Natural killer cell (primary cell): Measurements from ENCODE around the gene ABI3. TPM values are rescaled to one million over a fixed set of nuclear protein-coding genes. Genes with fewer than 3 reads are reported as not detected.

Source experiments
- ATAC-seq, 3 donors: fragments of 150-1000 bp in 2 of 3; fragments of 200-7000 bp in 1 of 3; cut with Tn5 transposase; 1 replicate in 1 of 3; 2 replicates in 2 of 3; pipeline ENCODE4 v1.10.0; 2021; ENCODE audit warnings: mild to moderate bottlenecking in 2 of 3, moderate library complexity in 2 of 3
- DNase-seq, 2 donors: peaks; one replicate each; pipeline versions ENCODE4 v3.0.0 to v3.0.0-alpha.2; 2013 to 2021; ENCODE audit warnings: mixed read lengths in 1 of 2
- H3K27ac ChIP-seq: one replicate; pipeline ENCODE4 v1.5.1; 2013; ENCODE audit warnings: mild to moderate bottlenecking, low read length
- H3K27me3 ChIP-seq: one replicate; pipeline ENCODE4 v1.6.1; 2013; ENCODE audit warnings: low read length; ENCODE audit not compliant: control insufficient read depth, insufficient read depth
- H3K36me3 ChIP-seq: one replicate; pipeline ENCODE4 v1.6.1; 2013; ENCODE audit warnings: low read length; ENCODE audit not compliant: control insufficient read depth, insufficient read depth
- H3K4me1 ChIP-seq: one replicate; pipeline ENCODE4 v1.6.1; 2013; ENCODE audit warnings: low read length; ENCODE audit not compliant: control insufficient read depth, insufficient read depth
- H3K4me3 ChIP-seq: one replicate; pipeline ENCODE4 v1.5.1; 2013; ENCODE audit warnings: low read length
- H3K9me3 ChIP-seq: one replicate; pipeline ENCODE4 v1.6.1; 2013; ENCODE audit warnings: low read length; ENCODE audit not compliant: control insufficient read depth, insufficient read depth
- H3K27ac Mint-ChIP-seq, 2 donors: one replicate each; pipeline ENCODE4 v1.8.0; 2022; ENCODE audit warnings: mild to moderate bottlenecking in 2 of 2, mixed read lengths in 2 of 2, moderate library complexity in 1 of 2
- H3K27me3 Mint-ChIP-seq, 2 donors: one replicate each; pipeline ENCODE4 v1.8.0; 2022; ENCODE audit warnings: low read depth in 2 of 2, mixed read lengths in 2 of 2
- H3K36me3 Mint-ChIP-seq: one replicate; pipeline ENCODE4 v1.8.0; 2022; ENCODE audit warnings: mixed read lengths
- H3K4me1 Mint-ChIP-seq, 2 donors: one replicate each; pipeline ENCODE4 v1.8.0; 2022; ENCODE audit warnings: mixed read lengths in 2 of 2
- H3K4me3 Mint-ChIP-seq: one replicate; pipeline ENCODE4 v1.8.0; 2022; ENCODE audit warnings: mild to moderate bottlenecking, moderate library complexity, mixed read lengths
- H3K9me3 Mint-ChIP-seq, 2 donors: one replicate each; pipeline ENCODE4 v1.8.0; 2022; ENCODE audit warnings: mixed read lengths in 2 of 2
- CTCF ChIP-seq: fragments of 200-600 bp; IDR thresholded peaks from one replicate; pipeline ENCODE4 v1.8.0; 2022; ENCODE audit warnings: antibody characterized with exemption
- whole genome bisulfite sequencing: methylation state at CpG from one replicate; pipeline ENCODE4 v1.1.7; 2013; ENCODE audit warnings: missing lambda C conversion rate; ENCODE audit not compliant: insufficient coverage; 5-methylcytosine and 5-hydroxymethylcytosine counted together
- intact Hi-C: fragments of 100-400 bp; cut with micrococcal nuclease; formaldehyde crosslinking; loops from one replicate; pipeline ENCODE4 v1.14.2; 2022
- total RNA-seq, 4 donors: library from RNA; stranded (reverse); fragments of 120-200 nt in 1 of 4; gene quantifications; one replicate each; pipeline versions ENCODE4 v1.2.3 to v1.2.4, GENCODE V29; 2013 to 2022

ABI3 gene
- total RNA-seq, 3 donors from 2014 or later (not counting 1 experiment from before 2014, with no cell fraction given), result 82.9 to 131 (median 101) TPM

DNA sequence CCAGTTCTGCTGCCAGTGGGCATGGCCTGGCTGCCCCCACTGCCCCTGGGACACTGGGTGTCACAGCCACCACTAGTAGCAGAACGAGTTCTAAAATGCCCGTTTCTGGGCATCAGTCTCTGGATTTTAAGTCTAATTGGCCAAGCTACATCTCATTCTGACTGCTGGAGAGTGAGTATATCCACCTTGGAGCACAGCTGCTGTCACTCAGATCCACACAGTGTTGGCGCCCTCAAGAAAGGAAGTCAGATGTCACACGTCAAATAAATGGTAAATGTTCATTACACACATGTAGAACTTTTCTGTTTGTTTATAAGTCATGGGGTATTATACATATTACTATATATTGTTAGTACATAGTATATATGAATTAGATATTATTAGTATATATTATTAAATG lies 19.6 kb upstream of the ABI3 start:
- peaks cover 25% of the 10 kb centered on the region for H3K4me1 ChIP-seq
- TF ChIP-seq CTCF, result no peak
- peak in 1 of 2 donors; percentile 40 for DNase-seq
- WGBS, result 62% methylated on average over 3 of the region's 4 CpGs
- ATAC-seq, result no peak
- intact Hi-C loops, result no loop called here
- Mint-ChIP-seq H3K27ac (peak overlapping the region; percentile 100), H3K9me3 (no peaks in the 10 kb centered on the region), H3K27me3 (peaks cover 0 to 2% of the 10 kb centered on the region in 2 donors), H3K4me3 (peak overlapping the region; percentile 45), H3K36me3 (no peaks in the 10 kb centered on the region), H3K4me1 (peaks cover 32 to 40% of the 10 kb centered on the region in 2 donors)
- H3K27me3 ChIP-seq, result no peaks in the 10 kb centered on the region
- no peak overlapping the region for H3K4me3 ChIP-seq
- no peaks in the 10 kb centered on the region for H3K36me3 ChIP-seq
- H3K27ac ChIP-seq, result peak overlapping the region; percentile 30
- no peaks in the 10 kb centered on the region for H3K9me3 ChIP-seq

GRCh38 chr17:49191409-49191916 lies 19.0 kb upstream of the ABI3 start:
- H3K9me3 Mint-ChIP-seq, result no peaks in the 10 kb centered on the region
- H3K36me3 Mint-ChIP-seq, result no peaks in the 10 kb centered on the region
- H3K27ac Mint-ChIP-seq, result peak overlapping the region; percentile 100
- H3K9me3 ChIP-seq, result no peaks in the 10 kb centered on the region
- TF ChIP-seq CTCF, result no peak
- H3K4me1 Mint-ChIP-seq, result peaks cover 32 to 40% of the 10 kb centered on the region in 2 donors
- H3K27ac ChIP-seq, result peak overlapping the region; percentile 98
- H3K4me1 ChIP-seq, result peaks cover 25% of the 10 kb centered on the region
- peak overlapping the region; percentile 98 for H3K4me3 Mint-ChIP-seq
- no peaks in the 10 kb centered on the region for H3K36me3 ChIP-seq
- no peak for DNase-seq
- 0% methylated on average over 6 of the region's 8 CpGs for WGBS
- intact Hi-C loops, result no loop called here
- no peaks in the 10 kb centered on the region for H3K27me3 ChIP-seq
- peaks cover 0 to 2% of the 10 kb centered on the region in 2 donors for H3K27me3 Mint-ChIP-seq
- H3K4me3 ChIP-seq, result peak overlapping the region; percentile 87
- ATAC-seq, result peak; percentile 4 to 5 (median 5)

- DNase-seq (peak; percentile 92), ATAC-seq (peak; percentile 58 to 78 (median 64))
- H3K4me3 ChIP-seq, result peak overlapping the region; percentile 87
- no peaks in the 10 kb centered on the region for H3K27me3 ChIP-seq
- peak overlapping the region; percentile 98 for H3K27ac ChIP-seq
- H3K9me3 ChIP-seq, result no peaks in the 10 kb centered on the region
- no peaks in the 10 kb centered on the region for H3K9me3 Mint-ChIP-seq
- no peaks in the 10 kb centered on the region for H3K36me3 ChIP-seq
- peaks cover 32 to 40% of the 10 kb centered on the region in 2 donors for H3K4me1 Mint-ChIP-seq
- TF ChIP-seq CTCF, result peak; percentile 21
- peak overlapping the region; percentile 100 for H3K27ac Mint-ChIP-seq
- peak overlapping the region; percentile 98 for H3K4me3 Mint-ChIP-seq
- WGBS, result under 1% methylated on average over 53 of the region's 53 CpGs
- no peaks in the 10 kb centered on the region for H3K36me3 Mint-ChIP-seq
- intact Hi-C loops, result loop anchor here (1.0 kb wide), 2 partner anchors 26 to 35 kb away; no protein-coding TSS in a partner anchor
- peaks cover 25% of the 10 kb centered on the region for H3K4me1 ChIP-seq
- peaks cover 0 to 2% of the 10 kb centered on the region in 2 donors for H3K27me3 Mint-ChIP-seq
Measured at GRCh38 chr17:49191917-49192741, 18.4 kb upstream of the ABI3 start.
